ENCODE measurements around the gene NUP98.

DNA sequence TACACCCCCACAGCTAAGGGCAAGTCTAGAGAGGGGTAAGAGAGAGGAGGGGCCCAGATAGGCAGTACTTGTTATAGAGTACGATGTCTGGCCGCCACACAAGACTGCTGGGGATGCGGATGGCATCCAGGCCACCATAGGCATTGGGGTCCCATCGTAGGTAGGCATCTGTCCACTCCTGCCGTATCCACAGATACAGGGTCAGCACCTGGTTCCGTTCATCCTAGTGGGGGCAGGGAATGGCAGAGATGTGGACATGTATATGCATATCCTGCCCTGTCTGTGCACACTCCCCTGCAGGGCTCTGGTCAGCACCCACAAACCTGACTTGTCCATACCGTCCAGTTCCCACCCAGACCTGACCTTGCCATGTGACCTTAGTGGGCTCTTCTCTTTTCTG lies 128.2 kb downstream of the NUP98 start:
- TF ChIP-seq, protein P1, sequence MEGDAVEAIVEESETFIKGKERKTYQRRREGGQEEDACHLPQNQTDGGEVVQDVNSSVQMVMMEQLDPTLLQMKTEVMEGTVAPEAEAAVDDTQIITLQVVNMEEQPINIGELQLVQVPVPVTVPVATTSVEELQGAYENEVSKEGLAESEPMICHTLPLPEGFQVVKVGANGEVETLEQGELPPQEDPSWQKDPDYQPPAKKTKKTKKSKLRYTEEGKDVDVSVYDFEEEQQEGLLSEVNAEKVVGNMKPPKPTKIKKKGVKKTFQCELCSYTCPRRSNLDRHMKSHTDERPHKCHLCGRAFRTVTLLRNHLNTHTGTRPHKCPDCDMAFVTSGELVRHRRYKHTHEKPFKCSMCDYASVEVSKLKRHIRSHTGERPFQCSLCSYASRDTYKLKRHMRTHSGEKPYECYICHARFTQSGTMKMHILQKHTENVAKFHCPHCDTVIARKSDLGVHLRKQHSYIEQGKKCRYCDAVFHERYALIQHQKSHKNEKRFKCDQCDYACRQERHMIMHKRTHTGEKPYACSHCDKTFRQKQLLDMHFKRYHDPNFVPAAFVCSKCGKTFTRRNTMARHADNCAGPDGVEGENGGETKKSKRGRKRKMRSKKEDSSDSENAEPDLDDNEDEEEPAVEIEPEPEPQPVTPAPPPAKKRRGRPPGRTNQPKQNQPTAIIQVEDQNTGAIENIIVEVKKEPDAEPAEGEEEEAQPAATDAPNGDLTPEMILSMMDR (IDR thresholded peaks at IDR 0.05; ENCODE audit: extremely low read depth in 1 of 2, insufficient read depth in 1 of 2, low read depth in 1 of 2, low read length in 2 of 2): no peak
- no peak for TF ChIP-seq POLR2AphosphoS5 (IDR thresholded peaks at IDR 0.05; ENCODE audit: insufficient read depth, low read depth, low read length)
- no peak for TF ChIP-seq POLR2A (IDR thresholded peaks at IDR 0.05; ENCODE audit: low read depth, low read length)
- TF ChIP-seq MYC (IDR thresholded peaks at IDR 0.05; ENCODE audit: low read depth, low read length): no peak
- TF ChIP-seq EZH2 (IDR thresholded peaks at IDR 0.05; ENCODE audit: borderline replicate concordance, low read depth, low read length, severe bottlenecking): no peak
- no peak for TF ChIP-seq FOS (IDR thresholded peaks at IDR 0.05; ENCODE audit: borderline replicate concordance, insufficient read depth, low read length)
- TF ChIP-seq, protein P2, sequence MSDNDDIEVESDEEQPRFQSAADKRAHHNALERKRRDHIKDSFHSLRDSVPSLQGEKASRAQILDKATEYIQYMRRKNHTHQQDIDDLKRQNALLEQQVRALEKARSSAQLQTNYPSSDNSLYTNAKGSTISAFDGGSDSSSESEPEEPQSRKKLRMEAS (IDR thresholded peaks at IDR 0.05; ENCODE audit: insufficient read depth, insufficient read length): no peak
- TF ChIP-seq JUN (IDR thresholded peaks at IDR 0.05; ENCODE audit: borderline replicate concordance, insufficient read depth, insufficient read length, low read depth): no peak

All from endothelial cell of umbilical vein (primary cell).